ENCODE measurements around the gene GNAT3.

GRCh38 chr7:80524693-80525092 lies 12.8 kb upstream of the GNAT3 start:
- TF ChIP-seq CTCF (IDR thresholded peaks at IDR 0.05): no peak
- no peak for TF ChIP-seq POLR2A (IDR thresholded peaks at IDR 0.05)
- TF ChIP-seq POLR2AphosphoS5 (IDR thresholded peaks at IDR 0.05): no peak
- TF ChIP-seq EP300 (IDR thresholded peaks at IDR 0.05): no peak

Measured in sigmoid colon (tissue), 4 donors.